Epidermal melanocyte (primary cell): ENCODE measurements around the gene IL15.
"Not testable (repeated sequence)": the region's sequence is repeated elsewhere in the genome, so short reads cannot be mapped to it uniquely, and the experiment has no call there.

ENCODE experiments used
- DNase-seq: peaks from one replicate; pipeline ENCODE4 v3.0.0; 2011; ENCODE audit warnings: low spot score; ENCODE audit not compliant: insufficient read length

The IL15 gene

DNA sequence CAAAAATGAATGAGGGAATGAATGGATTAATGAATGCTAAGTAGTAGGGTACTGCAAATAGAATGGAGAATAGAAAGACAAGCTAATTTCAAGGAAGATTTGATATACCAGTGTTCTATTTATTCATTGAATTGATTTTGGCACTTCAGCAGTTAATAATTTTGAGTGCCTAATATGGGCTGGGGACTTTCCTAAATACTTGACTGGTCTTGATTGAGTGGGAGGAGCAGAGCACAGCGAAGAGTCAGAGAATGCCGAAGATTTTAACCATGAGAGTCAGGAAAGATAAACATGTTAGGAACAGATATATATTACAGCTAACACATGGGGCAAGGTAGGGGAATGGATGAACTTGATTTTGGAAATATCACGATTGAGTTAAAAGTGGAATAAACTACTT lies 10.6 kb downstream of the IL15 start:
- DNase-seq: no peak

DNA sequence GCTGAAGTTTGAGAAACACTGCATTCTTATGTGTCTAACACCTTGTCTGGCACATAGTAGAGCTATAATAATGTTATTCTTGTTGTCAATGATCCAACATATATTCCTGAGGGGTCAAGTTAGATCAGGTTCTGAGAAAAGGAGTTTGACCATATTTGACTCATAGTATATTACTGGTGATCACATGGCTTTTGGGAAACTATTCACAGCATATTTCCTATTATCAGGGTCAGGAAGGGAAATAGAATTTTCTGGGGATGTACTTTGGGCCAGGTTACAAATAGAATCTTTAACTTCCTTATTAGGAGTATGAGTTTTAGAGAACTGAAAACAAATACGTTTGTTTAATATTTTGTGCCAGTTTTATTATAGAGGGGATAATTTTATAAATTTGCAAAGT lies 11.6 kb downstream of the IL15 start:
- no peak for DNase-seq

DNA sequence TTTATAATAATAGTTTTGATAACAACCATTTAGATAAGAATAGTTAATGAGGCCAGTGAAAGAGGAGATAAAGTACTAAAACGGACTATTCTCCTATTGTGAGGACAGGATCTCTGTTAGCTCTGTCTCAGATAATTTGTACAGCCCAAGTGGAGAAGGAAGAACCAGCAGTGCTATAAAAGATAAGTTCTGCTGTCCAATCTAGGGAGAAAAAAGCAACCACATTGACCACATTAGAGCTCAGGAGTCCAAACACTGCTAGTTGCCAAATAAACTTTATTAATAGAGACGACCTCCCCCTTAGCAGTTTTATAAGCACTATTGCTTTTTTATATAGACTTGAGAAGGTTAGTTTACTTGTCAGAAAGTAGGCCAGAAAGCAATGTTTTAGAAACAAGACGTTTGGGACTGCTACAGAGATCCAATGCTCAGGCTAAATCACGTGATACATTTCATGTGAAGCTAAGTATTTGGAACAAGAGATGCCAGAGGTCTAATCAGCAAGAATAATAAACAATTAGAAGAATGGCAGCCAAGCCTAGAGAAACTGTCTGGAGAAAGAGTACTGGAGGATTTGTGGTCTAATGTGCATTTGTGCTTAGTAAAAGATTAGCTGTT lies 15.9 kb downstream of the IL15 start:
- no peak for DNase-seq

DNA sequence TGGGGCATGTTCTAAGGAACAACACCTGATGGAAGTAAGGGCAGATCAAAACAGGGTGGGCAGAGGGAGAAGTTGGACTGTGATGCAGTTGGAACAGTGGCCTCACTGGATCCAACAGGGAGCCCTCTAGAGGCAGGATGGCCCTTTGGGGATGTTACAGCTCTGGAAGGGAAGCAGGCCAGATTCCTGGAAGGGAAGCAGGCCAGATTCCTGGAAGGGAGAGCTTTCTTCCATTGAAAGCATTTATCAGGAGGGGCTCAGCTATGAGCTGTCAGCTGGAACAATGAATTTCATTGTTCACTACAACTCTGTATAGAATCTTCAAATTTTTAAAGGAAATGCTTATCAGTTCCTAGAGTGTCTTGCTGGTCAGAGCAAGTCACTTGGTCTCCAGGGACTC lies 17.7 kb downstream of the IL15 start:
- DNase-seq: no peak

DNA sequence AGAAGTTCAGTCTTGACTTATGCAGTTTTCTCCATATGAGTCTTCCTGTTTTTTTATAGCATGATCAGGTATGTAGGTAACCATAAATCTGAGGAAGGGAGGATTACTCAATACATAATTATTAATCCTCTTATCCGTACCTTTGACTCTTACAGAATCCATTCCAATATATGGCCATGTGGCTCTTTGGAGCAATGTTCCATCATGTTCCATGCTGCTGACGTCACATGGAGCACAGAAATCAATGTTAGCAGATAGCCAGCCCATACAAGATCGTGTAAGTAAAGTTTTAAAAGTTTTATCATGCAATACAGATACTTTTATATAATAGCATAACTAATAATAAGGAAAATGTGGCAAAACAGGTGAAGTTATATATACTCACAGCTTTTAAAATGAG lies 19.6 kb downstream of the IL15 start:
- no peak for DNase-seq

DNA sequence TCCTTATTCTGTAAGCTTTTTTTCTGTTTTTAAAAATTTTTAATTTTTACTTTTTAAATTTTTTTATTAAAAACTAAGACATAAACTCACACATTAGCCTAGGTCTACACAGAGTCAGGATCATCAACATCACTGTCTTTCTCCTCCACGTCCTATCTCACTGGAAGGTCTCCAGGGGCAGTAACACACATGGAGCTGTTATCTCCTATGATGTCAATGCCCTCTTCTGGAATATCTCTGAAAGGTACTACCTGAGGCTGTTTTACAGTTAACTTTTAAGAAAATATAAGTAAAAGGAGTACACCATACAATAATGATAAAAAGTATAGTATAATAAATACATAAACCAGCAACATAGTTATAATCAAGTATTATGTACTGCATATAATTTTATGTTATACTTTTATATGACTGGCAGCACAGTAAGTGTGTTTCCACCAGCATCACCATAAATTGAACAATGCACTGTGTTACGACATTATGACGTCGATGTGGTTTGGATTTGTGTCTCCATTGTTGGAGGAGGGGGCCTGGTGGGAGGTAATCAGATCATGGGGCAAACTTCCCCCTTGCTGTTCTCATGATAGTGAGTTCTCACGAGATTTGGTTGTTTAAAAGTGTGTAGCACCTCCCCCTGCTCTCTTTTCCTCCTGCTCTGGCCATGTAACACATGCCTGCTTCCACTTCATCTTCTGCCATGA lies 21.3 kb downstream of the IL15 start:
- no peak for DNase-seq

DNA sequence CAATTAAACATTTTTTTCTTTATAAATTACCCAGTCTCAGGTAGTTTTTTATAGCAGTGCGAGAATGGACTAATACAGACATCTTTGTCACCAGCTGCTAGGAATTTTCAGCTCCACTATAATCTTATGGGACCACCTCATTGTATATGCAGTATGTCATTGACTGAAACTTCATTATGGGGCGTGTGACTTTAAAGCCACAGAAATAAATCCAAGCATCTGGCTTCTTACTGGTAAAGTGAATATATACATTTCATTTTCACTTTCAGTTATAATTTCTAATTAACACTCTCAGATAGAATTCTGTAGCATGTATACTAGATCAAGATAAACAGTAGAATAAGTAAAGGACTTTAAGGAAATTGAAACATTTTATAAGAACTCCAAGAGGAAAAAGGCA lies 21.9 kb downstream of the IL15 start:
- DNase-seq: no peak

DNA sequence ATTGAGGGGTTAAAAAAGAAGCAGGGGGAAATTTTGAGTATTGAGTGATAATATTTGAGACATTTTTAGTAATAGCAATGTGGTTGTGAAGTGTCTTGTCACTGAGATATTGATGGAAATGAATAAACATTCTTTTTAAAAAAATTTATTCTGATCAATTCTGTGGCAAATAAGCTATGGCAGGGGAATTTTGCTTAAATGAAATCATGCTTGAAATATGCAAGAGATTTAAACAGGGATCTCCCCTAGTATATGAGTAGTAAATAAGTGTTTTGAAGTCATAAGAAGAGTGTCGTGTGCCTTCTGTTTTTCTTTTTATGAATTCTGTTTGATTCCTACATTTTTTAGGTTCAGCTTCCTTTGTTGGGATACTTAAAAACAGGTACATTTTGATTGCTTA lies 23.2 kb downstream of the IL15 start:
- DNase-seq: no peak

DNA sequence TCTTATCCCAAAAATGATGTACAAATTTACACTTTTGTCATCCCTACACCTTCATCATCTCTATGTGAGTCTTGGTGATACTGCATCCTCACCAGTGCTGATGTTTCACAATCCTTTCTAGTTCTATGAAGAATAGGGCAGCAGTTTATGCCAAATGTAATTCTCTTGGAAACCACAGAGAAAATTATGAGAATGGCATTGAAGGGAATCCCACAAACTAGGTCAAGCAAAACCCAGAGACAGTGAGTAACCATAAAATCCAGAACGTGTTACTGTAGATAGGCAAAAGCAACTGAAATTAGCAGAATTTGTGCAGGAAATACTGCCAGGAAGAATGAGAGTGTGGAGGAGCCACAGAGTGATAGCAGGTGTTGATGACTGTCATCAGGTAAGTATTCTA lies 24.5 kb downstream of the IL15 start:
- no peak for DNase-seq

DNA sequence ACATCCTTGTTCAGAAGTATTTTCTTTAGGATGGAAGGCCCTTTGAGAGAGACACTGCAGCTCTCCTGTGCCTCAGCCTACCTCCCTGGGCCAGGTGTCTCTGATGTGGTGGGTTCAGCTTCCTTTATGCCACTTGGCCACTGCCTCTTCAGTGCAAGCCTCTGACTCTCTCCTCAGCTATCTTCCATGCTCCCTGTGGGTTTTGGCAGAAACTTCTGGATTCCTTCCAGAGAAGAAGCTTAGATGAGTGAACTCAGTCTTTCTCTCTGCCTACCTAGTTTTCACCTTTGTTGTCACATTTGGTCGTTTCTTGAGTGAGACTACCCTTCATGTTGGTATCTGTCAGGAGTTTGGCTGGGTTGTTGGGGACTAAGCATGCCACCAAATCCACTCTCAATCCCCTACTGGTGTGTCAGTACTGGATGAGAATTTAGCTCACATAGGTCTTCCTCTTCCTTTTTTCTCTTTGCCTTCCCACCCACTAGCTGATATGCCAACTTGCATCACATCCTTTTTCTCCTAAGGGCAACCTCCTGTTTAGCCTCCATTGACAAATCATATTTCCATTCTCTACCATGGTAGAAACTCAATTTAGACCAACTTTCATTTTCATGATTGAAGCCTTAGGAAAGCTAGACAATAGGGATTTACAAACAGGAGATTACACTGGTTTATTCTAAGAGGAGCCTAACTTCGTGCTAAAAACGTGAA lies 32.0 kb downstream of the IL15 start:
- no peak for DNase-seq

DNA sequence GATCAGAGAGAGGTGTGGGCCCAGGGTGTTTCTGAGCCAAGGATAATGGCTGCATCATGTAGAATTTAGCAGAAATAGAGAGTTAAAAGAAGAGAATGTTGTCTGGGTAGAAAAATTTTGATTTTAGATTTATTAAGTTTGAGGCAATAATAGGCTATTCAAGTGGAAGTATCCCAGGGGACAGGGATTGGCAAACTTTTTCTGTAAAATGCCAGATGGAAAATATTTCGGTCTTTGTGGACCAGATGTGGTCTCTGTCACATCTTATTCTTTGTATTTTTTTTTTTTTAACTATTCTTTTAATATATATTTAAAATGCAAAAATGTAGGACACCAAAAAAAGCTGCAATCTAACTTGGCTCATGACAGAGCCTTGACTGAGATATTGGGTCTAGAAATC lies 33.1 kb downstream of the IL15 start:
- no peak for DNase-seq

DNA sequence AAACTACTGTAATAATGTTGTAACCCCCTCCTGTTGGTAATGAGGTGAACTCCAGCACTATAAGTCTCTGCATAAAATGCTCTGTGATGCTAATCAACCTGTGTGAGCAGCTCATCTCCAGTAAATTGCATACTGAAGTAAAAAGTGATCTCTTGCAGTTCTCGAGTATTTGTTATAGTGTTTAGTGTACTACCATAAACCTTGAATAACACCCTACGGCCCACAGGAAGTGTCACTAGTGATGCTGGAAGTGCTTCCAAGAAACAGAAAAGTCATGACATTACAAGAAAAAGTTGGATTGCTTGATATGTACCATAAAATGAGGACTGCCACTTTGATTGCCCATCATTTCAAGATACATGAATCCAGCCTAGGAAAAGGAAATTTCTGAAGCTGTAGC lies 39.0 kb downstream of the IL15 start:
- no peak for DNase-seq

DNA sequence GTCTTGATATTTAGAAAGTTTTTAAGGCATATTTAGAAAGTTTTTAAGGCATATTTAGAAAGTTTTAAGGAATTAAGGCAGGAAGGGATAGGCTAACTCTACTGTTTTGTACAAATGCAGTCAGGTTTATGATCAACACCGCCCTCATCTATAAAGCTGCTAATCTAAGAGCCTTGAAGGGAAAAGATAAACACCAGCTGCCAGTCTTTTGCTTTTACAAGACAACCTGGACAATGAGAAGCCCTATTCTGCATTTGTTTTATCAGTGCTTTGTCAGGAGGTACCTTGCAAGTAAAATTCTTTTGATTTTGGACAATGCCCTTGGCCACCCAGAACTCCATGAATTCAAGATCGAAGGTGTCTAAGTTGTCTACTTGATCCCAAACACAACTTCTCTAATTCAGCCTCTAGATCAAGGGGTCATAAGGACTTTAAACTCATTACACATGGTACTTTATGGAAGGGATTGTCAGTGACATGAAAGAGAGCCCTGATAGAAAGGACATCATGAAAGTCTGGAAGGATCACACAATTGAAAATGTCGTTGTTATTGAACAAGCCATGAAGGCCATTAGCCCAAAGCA lies 39.8 kb downstream of the IL15 start:
- DNase-seq: no peak

DNA sequence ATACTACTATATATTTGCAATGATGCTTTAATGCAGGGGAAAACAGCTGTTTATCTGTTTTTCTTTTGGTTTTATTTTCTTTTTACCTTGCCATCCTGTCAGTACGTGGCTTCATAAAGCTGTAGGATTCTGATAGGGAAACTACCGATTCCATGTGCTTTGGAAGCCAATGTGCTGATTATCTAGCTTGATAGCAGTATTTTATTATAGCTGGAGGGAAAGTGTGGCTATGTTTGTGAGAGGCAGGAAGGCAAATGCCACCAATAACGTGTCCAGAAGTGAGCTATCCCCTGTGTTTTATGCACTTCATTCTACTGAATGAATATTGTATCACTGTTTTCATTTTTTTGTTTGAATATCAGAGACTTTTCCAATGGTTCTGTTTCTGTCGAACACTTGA lies 43.7 kb downstream of the IL15 start:
- no peak for DNase-seq

DNA sequence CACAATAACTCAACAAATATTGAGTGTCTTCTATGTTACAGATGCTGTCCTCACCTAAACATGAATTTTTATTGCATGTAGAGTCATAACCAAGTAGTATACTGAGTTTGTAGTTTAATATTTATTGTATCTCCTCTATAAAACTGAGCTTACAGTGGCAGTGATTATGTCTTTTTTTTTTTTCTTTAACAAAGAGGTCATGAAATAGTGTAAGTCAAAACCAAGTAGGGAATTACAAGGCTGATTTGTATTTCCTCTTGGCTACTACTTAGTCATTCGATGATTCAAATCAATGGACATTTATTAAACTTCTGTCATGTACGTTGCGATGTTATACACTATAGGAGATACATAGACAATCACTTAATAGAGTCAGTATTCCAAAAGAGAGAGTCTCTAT lies 48.4 kb downstream of the IL15 start:
- DNase-seq: no peak

DNA sequence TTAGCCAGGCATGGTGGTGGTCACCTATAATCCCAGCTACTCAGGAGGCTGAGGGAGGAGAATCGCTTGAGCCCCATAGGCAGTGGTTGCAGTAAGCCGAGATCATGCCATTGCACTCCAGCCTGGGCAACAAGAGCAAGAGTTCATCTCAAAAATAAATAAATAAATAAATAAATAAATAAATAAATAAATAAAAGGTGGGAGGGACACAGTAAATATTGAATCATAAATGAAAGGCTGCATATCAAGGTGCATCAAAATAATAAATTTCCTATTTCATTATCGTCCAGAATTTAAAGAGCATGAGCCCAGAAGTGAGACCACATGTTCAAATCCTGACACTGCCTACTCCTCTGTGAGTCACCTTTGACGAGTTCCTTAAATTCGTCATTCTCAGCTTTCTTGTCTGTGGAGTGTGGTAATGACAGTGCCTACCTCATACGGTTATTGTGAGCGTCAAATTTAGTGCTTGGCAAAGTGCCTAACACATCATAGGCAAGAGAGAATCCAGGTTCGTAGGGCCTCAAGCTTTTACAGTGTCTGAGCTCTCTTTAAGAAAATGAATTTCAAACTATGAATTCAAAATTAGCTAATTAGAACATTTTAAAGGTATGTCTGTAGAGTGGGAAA lies 49.9 kb downstream of the IL15 start:
- DNase-seq: no peak

DNA sequence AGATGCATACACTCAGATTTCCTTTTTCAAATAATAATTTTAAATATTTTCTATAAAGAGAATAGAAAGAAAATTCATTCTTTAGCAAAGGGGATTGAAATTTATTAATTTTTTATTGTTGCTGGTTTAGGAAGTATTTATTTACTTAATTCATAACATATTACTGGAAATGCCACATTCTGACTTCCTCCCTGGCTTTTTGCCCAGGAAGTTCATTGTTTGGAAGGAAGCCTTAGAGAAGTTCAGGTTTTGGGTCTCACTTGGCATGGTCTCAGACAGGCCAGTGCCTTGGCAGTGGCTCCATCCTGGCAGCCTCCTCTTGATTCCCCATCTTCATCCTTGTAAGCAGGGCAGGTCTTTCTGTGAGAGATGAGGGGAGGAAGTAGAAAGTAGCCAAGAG lies 50.5 kb downstream of the IL15 start:
- no peak for DNase-seq

DNA sequence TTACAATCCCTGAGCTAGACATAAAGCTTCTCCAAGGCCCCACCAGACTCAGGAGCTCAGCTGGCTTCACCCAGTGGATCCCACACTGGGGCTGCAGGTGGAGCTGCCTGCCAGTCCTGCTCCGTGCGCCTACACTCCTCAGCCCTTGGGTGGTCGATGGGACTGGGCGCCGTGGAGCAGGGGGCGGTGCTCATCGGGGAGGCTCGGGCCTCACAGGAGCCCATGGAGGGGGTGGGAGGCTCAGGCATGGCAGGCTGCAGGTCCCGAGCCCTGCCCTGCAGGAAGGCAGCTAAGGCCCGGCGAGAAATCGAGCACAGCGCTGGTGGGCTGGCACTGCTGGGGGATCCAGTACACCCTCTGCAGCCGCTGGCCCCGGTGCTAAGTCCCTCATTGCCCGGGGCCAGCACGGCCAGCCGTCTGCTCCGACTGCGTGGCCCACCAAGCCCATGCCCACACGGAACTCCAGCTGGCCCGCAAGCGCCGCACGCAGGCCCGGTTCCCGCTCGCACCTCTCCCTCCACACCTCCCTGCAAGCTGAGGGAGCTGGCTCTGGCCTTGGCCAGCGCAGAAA lies 53.4 kb downstream of the IL15 start:
- DNase-seq: not testable (repeated sequence)

DNA sequence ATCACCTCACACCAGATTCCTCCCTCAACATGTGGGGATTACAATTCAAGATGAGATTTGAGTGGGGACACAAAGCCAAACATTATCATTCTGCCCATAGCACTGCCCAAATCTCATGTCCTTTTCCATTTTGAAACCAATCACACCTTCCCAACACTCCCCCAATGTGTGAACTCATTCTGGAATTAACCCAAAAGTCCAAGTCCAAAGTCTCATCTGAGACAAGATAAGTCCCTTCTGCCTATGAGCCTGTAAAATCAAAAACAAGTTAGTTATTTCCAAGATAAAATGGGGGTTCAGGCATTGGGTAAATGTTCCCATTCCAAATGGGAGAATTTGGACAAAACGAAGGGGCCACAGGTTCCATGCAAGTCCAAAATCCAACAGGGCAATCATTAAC lies 54.9 kb downstream of the IL15 start:
- DNase-seq: not testable (repeated sequence)

DNA sequence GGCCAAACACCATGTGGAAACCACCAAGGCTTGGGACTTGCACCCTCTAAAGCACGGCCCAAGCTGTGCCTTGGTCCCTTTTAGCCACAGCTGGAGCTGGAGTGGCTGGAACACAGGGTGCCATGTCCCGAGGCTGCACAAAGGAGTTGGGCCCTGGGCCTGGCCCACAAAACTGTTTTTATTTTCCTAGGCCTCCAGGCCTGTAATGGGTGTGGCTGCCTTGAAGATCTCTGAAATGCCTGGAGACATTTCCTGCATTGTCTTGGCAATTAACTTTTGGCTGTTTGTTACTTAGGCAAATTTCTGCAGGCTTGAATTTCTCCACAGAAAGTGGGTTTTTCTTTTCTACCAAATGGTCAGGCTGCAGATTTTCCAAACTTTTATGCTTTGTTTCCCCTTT lies 55.7 kb downstream of the IL15 start:
- no peak for DNase-seq

DNA sequence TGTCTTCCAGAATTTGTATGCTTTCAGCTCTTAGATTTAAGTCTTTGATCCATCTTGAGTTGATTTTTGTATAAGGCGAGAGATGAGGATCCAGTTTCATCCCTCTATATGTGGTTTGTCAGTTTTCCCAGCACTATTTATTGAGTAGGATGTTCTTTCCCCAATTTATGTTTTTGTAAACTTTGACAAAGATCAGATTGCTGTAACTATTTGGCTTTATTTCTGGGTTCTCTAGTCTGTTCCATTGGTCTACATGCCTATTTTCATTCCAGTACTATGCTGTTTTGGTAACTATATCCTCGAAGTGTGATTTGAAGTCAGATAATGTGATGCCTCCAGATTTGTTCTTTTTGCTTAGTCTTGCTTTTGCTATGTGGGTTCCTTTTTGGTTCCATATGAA lies 60.7 kb downstream of the IL15 start:
- DNase-seq: no peak
